OCI-LY1 (cell line): ENCODE results near the gene GAGE12E.
"Not testable (repeated sequence)": the region's sequence is repeated elsewhere in the genome, so short reads cannot be mapped to it uniquely, and the experiment has no call there.

Experiments
- EZH2 ChIP-seq: fragments of 200-600 bp; sonication (generic), shearing (Covaris generic); IDR thresholded peaks from 2 replicates; pipeline ENCODE4 v1.8.0; 2017; ENCODE audit warnings: borderline replicate concordance, mixed run types, mild to moderate bottlenecking, antibody characterized with exemption, low read length, moderate library complexity, mixed read lengths
- TF ChIP-seq, protein P1 (sequence below): fragments of 200-600 bp; sonication (generic), shearing (Covaris generic); IDR thresholded peaks from 2 replicates; pipeline ENCODE4 v1.5.1; 2017; ENCODE audit warnings: mild to moderate bottlenecking, antibody characterized with exemption, low read length, moderate library complexity, mixed read lengths

DNA sequence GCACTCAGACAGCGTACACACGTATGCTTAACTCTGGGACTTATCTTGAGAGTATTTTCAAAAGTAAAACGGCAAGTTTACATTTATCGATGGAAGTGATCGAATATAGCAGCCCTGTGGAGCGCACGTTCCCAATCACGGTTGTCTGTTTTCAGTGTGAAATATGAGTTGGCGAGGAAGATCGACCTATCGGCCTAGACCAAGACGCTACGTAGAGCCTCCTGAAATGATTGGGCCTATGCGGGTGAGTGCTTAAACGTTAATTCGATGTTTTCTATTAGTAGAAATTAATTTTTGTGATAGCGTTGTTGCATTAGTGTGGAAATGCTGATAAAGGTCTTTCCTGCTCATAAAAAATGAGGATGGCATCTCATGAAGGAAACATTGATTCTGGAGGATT, 39.4 kb downstream of the GAGE12E start:
- TF ChIP-seq, protein P1, sequence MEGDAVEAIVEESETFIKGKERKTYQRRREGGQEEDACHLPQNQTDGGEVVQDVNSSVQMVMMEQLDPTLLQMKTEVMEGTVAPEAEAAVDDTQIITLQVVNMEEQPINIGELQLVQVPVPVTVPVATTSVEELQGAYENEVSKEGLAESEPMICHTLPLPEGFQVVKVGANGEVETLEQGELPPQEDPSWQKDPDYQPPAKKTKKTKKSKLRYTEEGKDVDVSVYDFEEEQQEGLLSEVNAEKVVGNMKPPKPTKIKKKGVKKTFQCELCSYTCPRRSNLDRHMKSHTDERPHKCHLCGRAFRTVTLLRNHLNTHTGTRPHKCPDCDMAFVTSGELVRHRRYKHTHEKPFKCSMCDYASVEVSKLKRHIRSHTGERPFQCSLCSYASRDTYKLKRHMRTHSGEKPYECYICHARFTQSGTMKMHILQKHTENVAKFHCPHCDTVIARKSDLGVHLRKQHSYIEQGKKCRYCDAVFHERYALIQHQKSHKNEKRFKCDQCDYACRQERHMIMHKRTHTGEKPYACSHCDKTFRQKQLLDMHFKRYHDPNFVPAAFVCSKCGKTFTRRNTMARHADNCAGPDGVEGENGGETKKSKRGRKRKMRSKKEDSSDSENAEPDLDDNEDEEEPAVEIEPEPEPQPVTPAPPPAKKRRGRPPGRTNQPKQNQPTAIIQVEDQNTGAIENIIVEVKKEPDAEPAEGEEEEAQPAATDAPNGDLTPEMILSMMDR, result not testable (repeated sequence)
- not testable (repeated sequence) for TF ChIP-seq EZH2
